ENCODE data around the gene STOX2. TPM values are rescaled to one million over a fixed set of nuclear protein-coding genes. Genes with fewer than 3 reads are reported as not detected.

STOX2 gene
- total and polyA plus RNA-seq, 10 donors = 0.53 to 42.8 (median 28.6) TPM

DNA sequence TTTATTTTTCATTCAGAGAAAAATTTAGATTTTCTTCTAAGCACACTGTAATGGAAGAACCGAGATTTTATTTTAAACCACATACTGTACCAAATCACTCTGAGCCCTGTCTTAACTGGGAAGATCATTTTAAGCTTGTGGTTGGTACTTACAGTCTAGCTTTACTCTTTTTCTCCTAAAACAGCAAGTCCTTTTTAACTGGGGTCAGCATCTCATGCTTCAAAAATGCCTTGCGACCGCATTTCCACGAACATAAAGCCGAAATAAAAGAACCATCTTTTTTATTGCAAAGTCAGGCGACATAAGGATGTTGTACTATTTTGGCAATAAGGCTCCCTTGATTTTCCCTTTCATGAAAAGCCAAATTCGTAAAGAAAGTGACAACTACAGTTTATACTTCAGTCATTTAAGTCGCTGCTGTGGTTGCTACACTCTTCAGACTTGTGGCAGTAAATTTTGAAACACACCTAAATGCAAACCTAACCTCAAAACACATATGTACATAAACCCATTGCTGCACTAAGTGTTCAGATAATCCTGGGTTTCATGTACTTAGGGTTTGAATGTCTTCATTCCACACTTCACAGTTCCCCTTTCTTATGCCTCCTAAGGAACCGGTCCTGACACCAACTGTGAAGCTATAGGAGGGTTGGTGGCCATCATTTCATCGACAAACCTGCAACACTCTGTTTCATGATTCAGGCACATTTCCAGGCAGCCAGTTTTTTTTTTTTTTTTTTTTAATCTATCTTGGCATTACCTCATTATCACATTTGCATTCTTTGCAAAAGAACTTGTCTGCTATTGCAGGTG is 3.0 kb downstream of the STOX2 start:
- no peaks in the 10 kb centered on the region for H3K36me3 ChIP-seq
- peaks cover 4 to 39% (median 30%) of the 10 kb centered on the region in 6 donors for H3K4me1 ChIP-seq
- H3K4me3 ChIP-seq = no peak overlapping the region
- no peak overlapping the region for H3K27ac ChIP-seq
- peaks cover 0 to 70% (median 26%) of the 10 kb centered on the region in 7 donors for H3K27me3 ChIP-seq (replicated peaks in 1 of 7)
- no peak for TF ChIP-seq POLR2AphosphoS5 (IDR thresholded peaks at IDR 0.05)
- no peak for TF ChIP-seq CTCF (IDR thresholded peaks at IDR 0.05 in 8 of 11, conservative IDR thresholded peaks at IDR 0.05 in 3 of 11)
- TF ChIP-seq POLR2A (IDR thresholded peaks at IDR 0.05) = no peak
- H3K9me3 ChIP-seq = no peaks in the 10 kb centered on the region
- WGBS, 5 donors = 65 to 74% (median 71%) methylated on average over 10 of the region's 10 CpGs
- no peak for DNase-seq
- intact Hi-C loops (cut with DNase I; ENCODE audit: low total_unique reads) = no loop called here

GRCh38 chr4:183909187-183909586 is 4.1 kb downstream of the STOX2 start:
- no peak for TF ChIP-seq POLR2A (IDR thresholded peaks at IDR 0.05)
- H3K9me3 ChIP-seq = no peaks in the 10 kb centered on the region
- no peaks in the 10 kb centered on the region for H3K36me3 ChIP-seq
- peaks cover 0 to 63% (median 26%) of the 10 kb centered on the region in 7 donors for H3K27me3 ChIP-seq (replicated peaks in 1 of 7)
- H3K27ac ChIP-seq = no peak overlapping the region
- no peak overlapping the region for H3K4me3 ChIP-seq
- no peak for DNase-seq
- intact Hi-C loops (cut with DNase I; ENCODE audit: low total_unique reads) = no loop called here
- H3K4me1 ChIP-seq = peaks cover 4 to 39% (median 30%) of the 10 kb centered on the region in 6 donors

DNA sequence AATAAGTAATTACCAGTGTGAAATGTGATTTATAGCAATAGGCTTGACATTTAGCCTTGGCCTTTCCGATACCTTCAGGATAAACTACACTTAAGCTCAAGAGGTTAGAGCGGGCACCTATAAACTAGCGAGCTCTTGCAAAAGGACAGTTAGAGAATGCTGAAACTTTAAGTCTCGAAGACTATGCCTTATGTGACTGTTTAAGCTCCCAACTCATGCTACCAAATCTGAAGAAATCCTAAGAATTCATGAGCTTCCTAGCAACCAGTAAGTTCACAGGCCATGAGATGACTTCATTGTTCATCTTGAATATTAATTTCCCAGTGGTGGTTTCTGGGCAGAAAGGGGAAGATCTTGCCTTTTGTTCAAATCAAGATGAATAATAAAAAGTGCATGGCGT is 4.7 kb downstream of the STOX2 start:
- intact Hi-C loops (cut with DNase I; ENCODE audit: low total_unique reads) = no loop called here
- Histone ChIP-seq H3K4me1 (peaks cover 4 to 33% (median 26%) of the 10 kb centered on the region in 6 donors), H3K27ac (no peak overlapping the region), H3K9me3 (no peaks in the 10 kb centered on the region), H3K27me3 (replicated peaks in 1 of 7) (peaks cover 0 to 57% (median 26%) of the 10 kb centered on the region in 7 donors), H3K4me3 (no peak overlapping the region), H3K36me3 (no peaks in the 10 kb centered on the region)
- no peak for TF ChIP-seq POLR2A (IDR thresholded peaks at IDR 0.05)
- no peak for TF ChIP-seq CTCF (IDR thresholded peaks at IDR 0.05 in 8 of 11, conservative IDR thresholded peaks at IDR 0.05 in 3 of 11)
- TF ChIP-seq POLR2AphosphoS5 (IDR thresholded peaks at IDR 0.05) = no peak
- 73 to 91% (median 87%) methylated on average over 5 of the region's 5 CpGs for WGBS, 5 donors
- no peak for DNase-seq

GRCh38 chr4:183912585-183912984 is 7.5 kb downstream of the STOX2 start:
- Histone ChIP-seq H3K36me3 (no peaks in the 10 kb centered on the region), H3K4me3 (no peak overlapping the region), H3K27me3 (replicated peaks in 1 of 7) (peaks cover 0 to 29% (median 0%) of the 10 kb centered on the region in 7 donors), H3K27ac (no peak overlapping the region), H3K9me3 (no peaks in the 10 kb centered on the region), H3K4me1 (peaks cover 0 to 5% (median 0%) of the 10 kb centered on the region in 6 donors)
- DNase-seq = no peak
- intact Hi-C loops (cut with DNase I; ENCODE audit: low total_unique reads) = no loop called here
- TF ChIP-seq POLR2A (IDR thresholded peaks at IDR 0.05) (no peak), CTCF (IDR thresholded peaks at IDR 0.05 in 8 of 11, conservative IDR thresholded peaks at IDR 0.05 in 3 of 11) (no peak), POLR2AphosphoS5 (IDR thresholded peaks at IDR 0.05) (no peak)
- 88 to 97% (median 92%) methylated on average over 8 of the region's 8 CpGs for WGBS, 5 donors
